ENCODE results near the gene ACACA. TPM values are rescaled to one million over a fixed set of nuclear protein-coding genes. Genes with fewer than 3 reads are reported as not detected.

Gene ACACA
- total and polyA plus RNA-seq, 2 donors (not counting 1 experiment from before 2014, with no cell fraction given): 4.8 to 26.2 TPM

- 100% methylated on average over 1 of the region's 3 CpGs for WGBS (ENCODE audit: insufficient coverage)
- ATAC-seq (ENCODE audit: low read depth): no peak
- H3K4me1 Mint-ChIP-seq: no peaks in the 10 kb centered on the region
- Histone ChIP-seq H3K4me3 (ENCODE audit: control extremely low read depth in 1 of 5, extremely low read depth in 1 of 5, insufficient read depth in 1 of 5, low read depth in 2 of 5, low read length in 4 of 5) (no peak overlapping the region), H3K79me2 (ENCODE audit: control insufficient read depth, insufficient read depth, low read length) (no peaks in the 10 kb centered on the region), H3K4me2 (replicated peaks; ENCODE audit: low read depth, low read length, poor library complexity, severe bottlenecking) (no peak overlapping the region), H3K27ac (ENCODE audit: low read length in 2 of 2) (no peak overlapping the region), H4K20me1 (ENCODE audit: control insufficient read depth, insufficient read depth, low read length, poor library complexity, severe bottlenecking) (no peaks in the 10 kb centered on the region), H3K9me3 (ENCODE audit: control extremely low read depth in 1 of 3, control insufficient read depth in 2 of 3, insufficient read depth in 1 of 3, low read length in 2 of 3) (no peaks in the 10 kb centered on the region), H2AFZ (ENCODE audit: insufficient read depth, low read depth, low read length, poor library complexity, severe bottlenecking) (no peak overlapping the region), H3K27me3 (replicated peaks in 1 of 4; ENCODE audit: control extremely low read depth in 1 of 4, control insufficient read depth in 3 of 4, insufficient read depth in 4 of 4, low read length in 3 of 4) (no peaks in the 10 kb centered on the region), H3K4me1 (ENCODE audit: control insufficient read depth in 2 of 2, insufficient read depth in 2 of 2, low read length in 2 of 2) (no peaks in the 10 kb centered on the region), H3K36me3 (replicated peaks in 1 of 2; ENCODE audit: control extremely low read depth in 1 of 2, control insufficient read depth in 1 of 2, extremely low read depth in 1 of 2, insufficient read depth in 2 of 2, low read length in 1 of 2) (peaks cover 0 to 1% of the 10 kb centered on the region in 2 experiments), H3K9ac (ENCODE audit: low read length) (no peak overlapping the region)
- no peak overlapping the region for H3K4me3 Mint-ChIP-seq
- DNase-seq: no peak
- POLR2A ChIA-PET: no interaction called here
- no peaks in the 10 kb centered on the region for H3K27me3 Mint-ChIP-seq
- no peak for TF ChIP-seq CTCF (IDR thresholded peaks at IDR 0.05)
- TF ChIP-seq EZH2 (IDR thresholded peaks at IDR 0.05; ENCODE audit: borderline replicate concordance, insufficient read depth, low read depth, low read length, poor library complexity, severe bottlenecking): no peak
- CTCF ChIA-PET: interaction anchor here (1.1 to 1.6 kb wide), 2 partner anchors 9 to 71 kb away, joined by 4 to 5 read pairs; no protein-coding TSS in a partner anchor
- H3K9me3 Mint-ChIP-seq (ENCODE audit: insufficient read depth): no peaks in the 10 kb centered on the region
- intact Hi-C loops (cut with micrococcal nuclease): no loop called here
- no peak overlapping the region for H3K27ac Mint-ChIP-seq
Measured at GRCh38 chr17:37168731-37169353, 237.8 kb downstream of the ACACA start.

DNA sequence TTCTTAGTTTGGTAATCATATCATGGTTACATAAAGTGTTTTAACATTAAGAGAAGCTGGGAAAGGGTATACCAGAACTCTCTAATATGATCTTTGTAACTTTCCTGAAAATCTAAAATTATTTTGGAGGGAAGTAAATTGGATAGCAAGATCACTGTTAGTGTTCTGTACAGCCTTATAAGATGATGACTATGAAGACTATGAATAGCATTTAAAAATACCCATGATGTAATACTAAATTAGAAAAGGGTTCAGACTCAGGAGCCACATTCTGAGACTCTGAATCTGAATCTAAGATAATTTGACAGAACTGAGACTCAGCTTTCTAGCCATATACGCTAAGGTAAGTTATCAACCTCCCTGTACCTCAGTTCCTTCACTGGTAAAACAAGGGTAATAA is 238.9 kb downstream of the ACACA start:
- H3K36me3 ChIP-seq (replicated peaks in 1 of 2; ENCODE audit: control extremely low read depth in 1 of 2, control insufficient read depth in 1 of 2, extremely low read depth in 1 of 2, insufficient read depth in 2 of 2, low read length in 1 of 2): peaks cover 0 to 1% of the 10 kb centered on the region in 2 experiments
- no peak for TF ChIP-seq CTCF (IDR thresholded peaks at IDR 0.05)
- no peak for TF ChIP-seq EZH2 (IDR thresholded peaks at IDR 0.05; ENCODE audit: borderline replicate concordance, insufficient read depth, low read depth, low read length, poor library complexity, severe bottlenecking)
- no peak overlapping the region for H2AFZ ChIP-seq (ENCODE audit: insufficient read depth, low read depth, low read length, poor library complexity, severe bottlenecking)
- H3K79me2 ChIP-seq (ENCODE audit: control insufficient read depth, insufficient read depth, low read length): no peaks in the 10 kb centered on the region
- no peak overlapping the region for H3K9ac ChIP-seq (ENCODE audit: low read length)
- H3K27me3 Mint-ChIP-seq: no peaks in the 10 kb centered on the region
- H3K27ac ChIP-seq (ENCODE audit: low read length in 2 of 2): no peak overlapping the region
- H3K9me3 ChIP-seq (ENCODE audit: control extremely low read depth in 1 of 3, control insufficient read depth in 2 of 3, insufficient read depth in 1 of 3, low read length in 2 of 3): no peaks in the 10 kb centered on the region
- H4K20me1 ChIP-seq (ENCODE audit: control insufficient read depth, insufficient read depth, low read length, poor library complexity, severe bottlenecking): no peaks in the 10 kb centered on the region
- no peak for ATAC-seq (ENCODE audit: low read depth)
- no peak for DNase-seq
- H3K27ac Mint-ChIP-seq: no peak overlapping the region
- POLR2A ChIA-PET: no interaction called here
- H3K4me3 ChIP-seq (ENCODE audit: control extremely low read depth in 1 of 5, extremely low read depth in 1 of 5, insufficient read depth in 1 of 5, low read depth in 2 of 5, low read length in 4 of 5): no peak overlapping the region
- H3K9me3 Mint-ChIP-seq (ENCODE audit: insufficient read depth): no peaks in the 10 kb centered on the region
- CTCF ChIA-PET: interaction anchor here (0.7 kb wide), 1 partner anchor 12 kb away, joined by 3 read pairs; no protein-coding TSS in a partner anchor
- no peak overlapping the region for H3K4me3 Mint-ChIP-seq
- intact Hi-C loops (cut with micrococcal nuclease): no loop called here
- no peaks in the 10 kb centered on the region for H3K27me3 ChIP-seq (replicated peaks in 1 of 4; ENCODE audit: control extremely low read depth in 1 of 4, control insufficient read depth in 3 of 4, insufficient read depth in 4 of 4, low read length in 3 of 4)
- H3K4me2 ChIP-seq (replicated peaks; ENCODE audit: low read depth, low read length, poor library complexity, severe bottlenecking): no peak overlapping the region
- WGBS (ENCODE audit: insufficient coverage): no CpG with 5 or more reads among the region's 1 CpG
- H3K4me1 Mint-ChIP-seq: no peaks in the 10 kb centered on the region
- no peaks in the 10 kb centered on the region for H3K4me1 ChIP-seq (ENCODE audit: control insufficient read depth in 2 of 2, insufficient read depth in 2 of 2, low read length in 2 of 2)

Data from B cell (primary cell).